ENCODE data around the gene CD99. TPM values are rescaled to one million over a fixed set of nuclear protein-coding genes. Genes with fewer than 3 reads are reported as not detected.

The CD99 gene
- total and polyA plus RNA-seq, 2 of the 13 experiments (the other 11 are each of a cell fraction or from before 2014, with no cell fraction given) = 78.8 to 111 TPM

- Histone ChIP-seq H4K20me1 (ENCODE audit: insufficient read depth, low read length) (no peaks in the 10 kb centered on the region), H3K4me2 (ENCODE audit: low read depth, low read length) (no peak overlapping the region), H3K9me3 (ENCODE audit: low read length) (no peaks in the 10 kb centered on the region), H3K4me3 (replicated peaks in 1 of 3; ENCODE audit: insufficient read depth in 1 of 3, low read depth in 2 of 3, low read length in 3 of 3) (no peak overlapping the region), H2AFZ (ENCODE audit: low read length) (no peak overlapping the region), H3K79me2 (ENCODE audit: insufficient read depth, low read length) (no peaks in the 10 kb centered on the region), H3K27me3 (ENCODE audit: control insufficient read depth in 1 of 2, insufficient read depth in 2 of 2, low read length in 2 of 2) (peaks cover 0 to 4% of the 10 kb centered on the region in 2 experiments; a peak in 1 of 5 replicates), H3K4me1 (ENCODE audit: insufficient read depth, low read length) (peaks cover 26% of the 10 kb centered on the region), H3K9ac (ENCODE audit: insufficient read depth, low read depth, low read length) (no peak overlapping the region), H3K36me3 (replicated peaks in 1 of 2; ENCODE audit: control insufficient read depth in 1 of 2, insufficient read depth in 2 of 2, low read length in 2 of 2) (no peaks in the 10 kb centered on the region), H3K27ac (ENCODE audit: extremely low read length, insufficient read depth, low read length) (no peak overlapping the region)
- WGBS (ENCODE audit: low lambda C conversion rate) = 55% methylated on average over 9 of the region's 11 CpGs
- intact Hi-C loops (cut with micrococcal nuclease; ENCODE audit: unreplicated experiment) (loop anchor here (10.0 kb wide), 1 partner anchor 62 kb away; no protein-coding TSS in a partner anchor), in situ Hi-C loops (cut with HindIII; ENCODE audit: extremely low pct_ligation_motif_present, low pct_unique_long_range_greater_than_20kb) (no loop called here)
- POLR2A ChIA-PET = no interaction called here
- ATAC-seq (no peak), DNase-seq (ENCODE audit: low spot score) (no peak), FAIRE-seq (no peak)
- BruUV-seq (replicated peaks) = no TSS peak
- TF ChIP-seq GABPA (IDR thresholded peaks at IDR 0.05; ENCODE audit: low read depth, low read length) (no peak), GABPA (CRISPR knock-in tag; IDR thresholded peaks at IDR 0.05; ENCODE audit: low read depth) (no peak), ZBTB33 (CRISPR knock-in tag; IDR thresholded peaks at IDR 0.05) (peak; percentile 82)
- CTCF ChIA-PET (ENCODE audit: low intra/inter-chr PET ratio, low total read pairs) = no interaction called here
These were observed 75.8 kb downstream of the CD99 start for GRCh38 chrX:2766906-2767305.

GRCh38 chrX:2767631-2768455 lies 76.7 kb downstream of the CD99 start:
- DNase-seq (ENCODE audit: low spot score) (peak; percentile 37), FAIRE-seq (no peak), ATAC-seq (peak; percentile 79)
- no TSS peak for BruUV-seq (replicated peaks)
- ChIA-PET POLR2A (no interaction called here), CTCF (ENCODE audit: low intra/inter-chr PET ratio, low total read pairs) (no interaction called here)
- H2AFZ ChIP-seq (ENCODE audit: low read length) = no peak overlapping the region
- WGBS (ENCODE audit: low lambda C conversion rate) = 8% methylated on average over 14 of the region's 25 CpGs
- in situ Hi-C loops (cut with HindIII; ENCODE audit: extremely low pct_ligation_motif_present, low pct_unique_long_range_greater_than_20kb) = no loop called here
- no peaks in the 10 kb centered on the region for H3K9me3 ChIP-seq (ENCODE audit: low read length)
- H4K20me1 ChIP-seq (ENCODE audit: insufficient read depth, low read length) = no peaks in the 10 kb centered on the region
- H3K4me2 ChIP-seq (ENCODE audit: low read depth, low read length) = peak overlapping the region; percentile 51
- H3K4me3 ChIP-seq (replicated peaks in 1 of 3; ENCODE audit: insufficient read depth in 1 of 3, low read depth in 2 of 3, low read length in 3 of 3) = peak overlapping the region in 1 of 3 experiments; percentile 37; a peak in 1 of 6 replicates
- no peak overlapping the region for H3K27ac ChIP-seq (ENCODE audit: extremely low read length, insufficient read depth, low read length)
- no peaks in the 10 kb centered on the region for H3K79me2 ChIP-seq (ENCODE audit: insufficient read depth, low read length)
- H3K36me3 ChIP-seq (replicated peaks in 1 of 2; ENCODE audit: control insufficient read depth in 1 of 2, insufficient read depth in 2 of 2, low read length in 2 of 2) = no peaks in the 10 kb centered on the region
- peaks cover 0 to 4% of the 10 kb centered on the region in 2 experiments; a peak in 1 of 5 replicates for H3K27me3 ChIP-seq (ENCODE audit: control insufficient read depth in 1 of 2, insufficient read depth in 2 of 2, low read length in 2 of 2)
- intact Hi-C loops (cut with micrococcal nuclease; ENCODE audit: unreplicated experiment) = loop anchor here (10.0 kb wide), 1 partner anchor 63 kb away; no protein-coding TSS in a partner anchor
- no peak overlapping the region for H3K9ac ChIP-seq (ENCODE audit: insufficient read depth, low read depth, low read length)
- peaks cover 26% of the 10 kb centered on the region for H3K4me1 ChIP-seq (ENCODE audit: insufficient read depth, low read length)
- TF ChIP-seq GFI1 (CRISPR knock-in tag; IDR thresholded peaks at IDR 0.05; ENCODE audit: borderline replicate concordance) = peak; percentile 67; the same call in 1 of the 2 replicates
- TF ChIP-seq FOXO4 (CRISPR knock-in tag; conservative IDR thresholded peaks at IDR 0.05) = no peak
- TF ChIP-seq PRDM10 (CRISPR knock-in tag; IDR thresholded peaks at IDR 0.05; ENCODE audit: low read depth) = no peak
- no peak for TF ChIP-seq BATF2 (CRISPR knock-in tag; IDR thresholded peaks at IDR 0.05)
- no peak for TF ChIP-seq HNRNPLL (IDR thresholded peaks at IDR 0.05; ENCODE audit: low read depth, low read length, poor library complexity, severe bottlenecking)

All from HepG2 (cell line).